Inflammatory macrophage (primary cell): ENCODE data around the gene MSH4.

Experiments used
- DNase-seq, 2 donors: peaks; one replicate each; pipeline ENCODE4 v3.0.0-alpha.2; 2020 to 2022

Gene MSH4

DNA sequence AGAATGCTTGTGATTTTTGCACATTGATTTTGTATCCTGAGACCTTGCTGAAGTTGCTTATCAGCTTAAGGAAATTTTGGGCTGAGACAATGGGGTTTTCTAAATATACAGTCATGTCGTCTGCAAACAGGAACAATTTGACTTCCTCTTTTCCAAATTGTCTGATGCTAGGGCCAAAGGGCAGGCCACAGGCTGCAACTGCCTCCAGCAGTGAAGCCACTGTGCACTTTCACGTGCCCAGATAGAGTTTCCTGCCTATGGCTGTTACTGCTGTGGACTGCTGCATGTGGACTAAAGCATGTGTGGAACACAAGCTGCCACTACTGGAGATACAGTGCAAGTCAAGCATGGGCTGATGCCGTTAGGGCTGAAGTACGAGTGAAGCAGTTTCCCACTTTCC lies 146.4 kb downstream of the MSH4 start:
- peak; percentile 26 to 34 for DNase-seq

DNA sequence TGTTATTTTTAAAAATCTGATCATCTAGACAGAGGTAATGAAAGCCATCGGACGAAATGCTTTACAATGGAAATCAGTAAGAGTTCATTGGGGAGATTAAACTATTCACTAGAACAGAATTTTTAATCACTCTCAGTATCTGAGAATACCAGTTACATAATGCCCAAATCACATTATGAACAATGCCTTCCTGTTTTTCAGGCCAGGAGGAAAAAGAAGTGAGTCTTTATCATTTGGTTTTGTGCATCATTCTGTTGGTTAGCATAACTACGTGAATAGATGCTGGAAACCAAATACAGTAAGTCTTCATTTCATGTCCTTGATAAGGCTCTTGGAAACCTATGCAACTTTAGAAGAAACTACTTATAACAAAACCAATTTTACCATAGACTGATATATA lies 153.5 kb downstream of the MSH4 start:
- no peak for DNase-seq

DNA sequence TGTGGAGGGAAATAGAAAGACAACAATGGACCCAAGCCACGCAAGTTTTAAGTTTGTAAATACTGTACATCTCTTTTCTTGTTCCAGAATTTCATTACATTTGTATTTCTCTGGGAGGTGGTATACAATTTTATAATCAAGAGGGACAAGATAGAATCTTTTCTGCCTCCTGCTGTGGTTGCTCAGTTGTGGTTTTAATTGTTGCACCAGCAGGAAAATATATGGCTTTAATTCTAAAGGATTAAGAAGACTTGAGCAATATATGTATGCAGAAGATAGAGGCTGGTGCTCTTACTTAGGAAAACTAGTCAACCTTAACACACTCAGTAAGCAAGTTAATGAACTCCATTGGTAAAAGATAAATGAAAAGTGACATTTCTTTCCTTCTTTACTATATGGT lies 155.3 kb downstream of the MSH4 start:
- no peak for DNase-seq

DNA sequence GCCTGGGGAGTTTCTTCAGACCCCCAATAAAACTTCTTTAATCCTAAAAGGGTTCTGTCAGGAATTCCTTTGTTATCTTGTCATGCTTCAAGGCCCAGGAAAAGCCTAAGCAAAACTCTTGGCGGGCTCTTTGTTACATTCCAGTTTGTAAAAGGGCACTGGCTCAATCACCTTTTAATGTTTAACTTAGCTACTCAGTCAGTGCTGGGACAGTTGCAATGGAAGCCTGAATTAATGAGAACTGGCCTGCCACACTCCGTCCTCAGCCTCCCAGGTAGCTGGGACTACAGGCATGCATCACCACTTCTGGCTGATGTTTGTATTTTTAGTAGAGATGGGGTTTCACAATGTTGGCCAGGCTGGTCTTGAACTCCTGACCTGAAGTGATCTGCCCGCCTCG lies 156.8 kb downstream of the MSH4 start:
- no peak for DNase-seq

DNA sequence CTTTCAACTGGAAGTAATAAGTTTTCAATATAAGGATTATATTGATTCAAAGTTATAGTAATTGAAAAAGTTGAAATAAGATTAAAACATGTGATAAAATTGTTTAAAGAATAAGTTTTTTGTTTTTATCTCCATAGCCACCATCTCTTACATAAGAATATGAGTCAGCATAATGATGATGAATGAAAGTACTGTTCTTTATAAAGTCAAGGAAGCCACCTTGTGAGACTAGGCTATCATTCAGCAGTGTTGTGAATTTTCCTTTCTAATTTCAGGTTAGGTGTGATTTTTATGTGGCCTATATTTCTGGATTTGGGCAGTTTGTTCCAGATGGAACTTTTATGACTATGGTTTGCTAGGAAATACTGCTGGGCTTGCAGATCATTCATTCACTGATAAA lies 157.9 kb downstream of the MSH4 start:
- no peak for DNase-seq
